Spleen (tissue), 11 donors: ENCODE measurements around the gene RPS27A. TPM values are rescaled to one million over a fixed set of nuclear protein-coding genes. Genes with fewer than 3 reads are reported as not detected.
"Not testable (repeated sequence)": the region's sequence is repeated elsewhere in the genome, so short reads cannot be mapped to it uniquely, and the experiment has no call there.

Experiments used
- DNase-seq: peaks from one replicate; pipeline ENCODE4 v3.0.0-alpha.2; 2020
- H3K27ac ChIP-seq, 8 donors: fragments of 200-600 bp; sonication (generic) in 7 of 8; 1 replicate in 4 of 8; 2 replicates in 4 of 8; pipeline versions ENCODE4 v1.5.0 to v1.8.0; 2016 to 2021; ENCODE audit warnings: inconsistent platforms in 4 of 8, mild to moderate bottlenecking in 4 of 8, moderate library complexity in 1 of 8
- H3K27me3 ChIP-seq, 7 donors: fragments of 200-600 bp; sonication (generic) in 6 of 7; replicated peaks in 1 of 7; 1 replicate in 4 of 7; 2 replicates in 3 of 7; pipeline versions ENCODE4 v1.5.0 to v1.8.0; 2016 to 2021; ENCODE audit warnings: inconsistent platforms in 3 of 7, mild to moderate bottlenecking in 1 of 7
- H3K36me3 ChIP-seq, 6 donors: fragments of 200-600 bp; sonication (generic) in 5 of 6; 1 replicate in 4 of 6; 2 replicates in 2 of 6; pipeline versions ENCODE4 v1.5.0 to v1.8.0; 2016 to 2021; ENCODE audit warnings: inconsistent platforms in 2 of 6
- H3K4me1 ChIP-seq, 6 donors: fragments of 200-600 bp; sonication (generic) in 5 of 6; 1 replicate in 3 of 6; 2 replicates in 3 of 6; pipeline versions ENCODE4 v1.5.0 to v1.8.0; 2016 to 2021; ENCODE audit warnings: inconsistent platforms in 3 of 6
- H3K4me3 ChIP-seq, 8 donors: fragments of 200-600 bp; sonication (generic) in 7 of 8; 1 replicate in 4 of 8; 2 replicates in 4 of 8; pipeline versions ENCODE4 v1.5.0 to v1.8.0; 2016 to 2021; ENCODE audit warnings: inconsistent platforms in 4 of 8, mild to moderate bottlenecking in 4 of 8, moderate library complexity in 2 of 8
- H3K9me3 ChIP-seq, 8 donors: fragments of 200-600 bp; sonication (generic) in 7 of 8; 1 replicate in 4 of 8; 2 replicates in 4 of 8; pipeline versions ENCODE4 v1.5.0 to v1.8.0; 2016 to 2021; ENCODE audit warnings: inconsistent platforms in 4 of 8
- CTCF ChIP-seq, 11 experiments: fragments of 200-600 bp in 7 of 11; fragments of 450-650 bp in 4 of 11; sonication (generic) in 4 of 11; IDR thresholded peaks in 8 of 11; conservative IDR thresholded peaks in 3 of 11; 1 replicate in 7 of 11; 2 replicates in 4 of 11; pipeline versions ENCODE4 v1.4.0 to v1.8.0; 2016 to 2021; ENCODE audit warnings: antibody characterized with exemption in 11 of 11, inconsistent platforms in 4 of 11, mild to moderate bottlenecking in 1 of 11
- POLR2A ChIP-seq, 3 donors: fragments of 450-650 bp; IDR thresholded peaks; one replicate each; pipeline ENCODE4 v1.5.1; 2017; ENCODE audit warnings: antibody characterized with exemption in 3 of 3, mild to moderate bottlenecking in 1 of 3
- POLR2AphosphoS5 ChIP-seq, 3 donors: sonication (generic); formaldehyde crosslinking; IDR thresholded peaks; one replicate each; pipeline ENCODE4 v1.5.1; 2017; ENCODE audit warnings: antibody characterized with exemption in 3 of 3
- WGBS, 5 donors: extraction: QIAGEN DNeasy Blood & Tissue Kit in 3 of 5; methylation state at CpG; one replicate each; pipeline versions ENCODE4 v1.1.5 to v1.1.7; 2013 to 2018; 5-methylcytosine and 5-hydroxymethylcytosine counted together
- intact Hi-C: fragments of 100-400 bp; cut with DNase I; formaldehyde crosslinking; loops from one replicate; pipeline ENCODE4 v1.15.0; 2023; ENCODE audit warnings: low total_unique reads
- polyA plus RNA-seq, 3 donors: library from polyadenylated mRNA; stranded (reverse); fragments of 200-250 nt; gene quantifications; one replicate each; pipeline ENCODE4 v1.2.1, GENCODE V29; 2013
- total RNA-seq, 7 donors: library from RNA; depleted of rRNA in 3 of 7; stranded (reverse); fragments of >200 nt in 3 of 7; fragmentation: NEBNext Ultra II Directional in 4 of 7; extraction: Animal tissue kit (Norgen Biotek cat#: 25700) in 4 of 7; gene quantifications; one replicate each; pipeline versions ENCODE4 v1.1.0 to v1.2.1, GENCODE V29; 2016 to 2021
- donor health status: healthy with polysubstance abuse.
- donor health status: DM: no; HTN: no; CAD: no; lungs with moderate emphysema.
- donor health status: DM: no; HTN: no; CAD: no.
- donor health status: Bipolar disorder and iron deficiency.
- donor health status: healthy.
- donor health status: DM: no; HTN: no; CAD: no.
- donor health status: DM: yes; HTN: yes; CAD: no.

RPS27A gene
- total and polyA plus RNA-seq, 10 donors: 939 to 4,730 (median 1,367) TPM

- WGBS, 5 donors: 94 to 99% (median 96%) methylated on average over 3 of the region's 3 CpGs
- H3K9me3 ChIP-seq: no peaks in the 10 kb centered on the region
- H3K4me1 ChIP-seq: peaks cover 23 to 51% (median 36%) of the 10 kb centered on the region in 6 donors
- DNase-seq: no peak
- no peak for TF ChIP-seq POLR2A (IDR thresholded peaks at IDR 0.05)
- TF ChIP-seq POLR2AphosphoS5 (IDR thresholded peaks at IDR 0.05): no peak
- no peak for TF ChIP-seq CTCF (IDR thresholded peaks at IDR 0.05 in 8 of 11, conservative IDR thresholded peaks at IDR 0.05 in 3 of 11)
- no peaks in the 10 kb centered on the region for H3K27me3 ChIP-seq
- peaks cover 0 to 76% (median 47%) of the 10 kb centered on the region in 6 donors for H3K36me3 ChIP-seq
- no peak overlapping the region for H3K27ac ChIP-seq
- intact Hi-C loops: no loop called here
- H3K4me3 ChIP-seq: no peak overlapping the region
These were observed 3.4 kb downstream of the RPS27A start for GRCh38 chr2:55235724-55236538.

- WGBS, 5 donors: 87 to 94% (median 90%) methylated on average over 2 of the region's 2 CpGs
- no peak overlapping the region for H3K27ac ChIP-seq
- DNase-seq: no peak
- peaks cover 0 to 88% (median 53%) of the 10 kb centered on the region in 6 donors for H3K36me3 ChIP-seq
- H3K27me3 ChIP-seq: no peaks in the 10 kb centered on the region
- no peak for TF ChIP-seq POLR2A (IDR thresholded peaks at IDR 0.05)
- no peak for TF ChIP-seq POLR2AphosphoS5 (IDR thresholded peaks at IDR 0.05)
- TF ChIP-seq CTCF (IDR thresholded peaks at IDR 0.05 in 8 of 11, conservative IDR thresholded peaks at IDR 0.05 in 3 of 11): no peak
- peaks cover 16 to 41% (median 27%) of the 10 kb centered on the region in 6 donors for H3K4me1 ChIP-seq
- no peak overlapping the region for H3K4me3 ChIP-seq
- H3K9me3 ChIP-seq: no peaks in the 10 kb centered on the region
- intact Hi-C loops: no loop called here
These were observed 4.6 kb downstream of the RPS27A start for GRCh38 chr2:55236992-55237543.

- 71 to 76% (median 73%) methylated on average over 4 of the region's 4 CpGs for WGBS, 5 donors
- H3K36me3 ChIP-seq: peaks cover 0 to 100% (median 67%) of the 10 kb centered on the region in 6 donors
These were observed 7.3 kb downstream of the RPS27A start for GRCh38 chr2:55239656-55240222.

GRCh38 chr2:55241582-55241981 lies 9.1 kb downstream of the RPS27A start:
- intact Hi-C loops, H3K4me3 ChIP-seq, H3K27me3 ChIP-seq, DNase-seq, H3K9me3 ChIP-seq, H3K4me1 ChIP-seq, H3K27ac ChIP-seq: not testable (repeated sequence)
- peaks cover 0 to 100% (median 65%) of the 10 kb centered on the region in 6 donors for H3K36me3 ChIP-seq
- WGBS, 5 donors: 87 to 97% (median 92%) methylated on average over 8 of the region's 8 CpGs

More at GRCh38 chr2:55239656-55240222, 7.3 kb downstream of the RPS27A start:
- H3K4me3 ChIP-seq: no peak overlapping the region
- intact Hi-C loops: no loop called here
- H3K9me3 ChIP-seq: no peaks in the 10 kb centered on the region
- no peak for DNase-seq
- TF ChIP-seq POLR2A (IDR thresholded peaks at IDR 0.05) (no peak), CTCF (IDR thresholded peaks at IDR 0.05 in 8 of 11, conservative IDR thresholded peaks at IDR 0.05 in 3 of 11) (no peak), POLR2AphosphoS5 (IDR thresholded peaks at IDR 0.05) (no peak)
- H3K27ac ChIP-seq: no peak overlapping the region
- H3K4me1 ChIP-seq: peaks cover 2 to 23% (median 11%) of the 10 kb centered on the region in 6 donors
- no peaks in the 10 kb centered on the region for H3K27me3 ChIP-seq
